Stimulated activated CD4-positive, alpha-beta T cell treated with anti-CD3 and anti-CD28 coated beads, Interleukin-2, amount 100 ng/mL, for 48 hours (primary cell): ENCODE results near the gene AK2.
"Not testable (repeated sequence)": the region's sequence is repeated elsewhere in the genome, so short reads cannot be mapped to it uniquely, and the experiment has no call there.

Experiments
- DNase-seq, 2 donors: peaks; one replicate each; pipeline ENCODE4 v3.0.0-alpha.2; 2020

AK2 gene

DNA sequence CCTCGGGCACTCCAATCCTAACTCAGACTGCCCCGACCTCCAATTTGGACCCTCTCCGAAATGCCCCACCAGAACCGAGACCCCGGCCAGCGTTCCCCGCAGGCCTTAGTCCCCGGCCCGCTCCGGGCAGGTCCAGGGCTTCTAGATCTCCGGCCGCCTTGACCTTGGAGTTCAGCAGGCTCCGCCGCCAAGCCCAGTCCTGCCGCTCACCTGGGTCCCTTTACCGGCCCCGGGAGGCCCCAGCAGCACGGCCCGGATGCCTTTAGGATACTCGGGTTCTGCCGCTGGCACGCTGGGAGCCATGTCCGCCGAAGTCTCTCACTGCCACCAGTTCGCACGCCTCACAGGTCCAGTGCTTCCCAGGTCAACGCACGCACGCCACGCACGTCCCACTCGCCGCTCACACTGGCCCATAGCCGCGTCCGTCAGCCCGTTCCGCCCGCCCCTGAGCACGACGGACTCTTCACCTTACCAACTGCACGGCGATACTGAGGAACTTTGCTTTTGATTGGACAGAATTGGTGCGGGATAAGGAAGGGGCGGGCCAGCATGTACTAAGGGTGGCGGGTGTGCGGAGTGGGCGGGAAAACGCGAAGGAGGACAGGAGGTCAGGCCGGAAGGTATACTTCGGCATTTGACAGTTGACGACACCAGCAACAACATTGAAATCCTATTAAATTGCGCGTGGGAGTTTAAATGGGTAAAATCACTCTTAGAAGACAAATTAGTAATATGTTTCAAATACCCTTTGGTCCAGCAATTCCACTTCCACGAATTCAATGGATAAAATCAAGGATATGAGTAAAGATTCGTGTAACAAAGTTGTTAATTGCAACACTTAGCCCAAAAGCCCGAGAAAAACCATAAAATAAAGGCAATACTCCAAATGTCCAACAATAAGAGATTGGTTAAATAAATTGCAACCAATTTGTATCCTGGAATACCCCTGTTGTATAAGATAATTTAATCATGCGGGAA, at the start of gene AK2:
Gene AK2, minus strand, starts transcription at position 358 of the 978 bp plus-strand sequence. Its CDS starts 55 bp downstream, at position 303.
- DNase-seq, result peak; percentile 88 to 91

DNA sequence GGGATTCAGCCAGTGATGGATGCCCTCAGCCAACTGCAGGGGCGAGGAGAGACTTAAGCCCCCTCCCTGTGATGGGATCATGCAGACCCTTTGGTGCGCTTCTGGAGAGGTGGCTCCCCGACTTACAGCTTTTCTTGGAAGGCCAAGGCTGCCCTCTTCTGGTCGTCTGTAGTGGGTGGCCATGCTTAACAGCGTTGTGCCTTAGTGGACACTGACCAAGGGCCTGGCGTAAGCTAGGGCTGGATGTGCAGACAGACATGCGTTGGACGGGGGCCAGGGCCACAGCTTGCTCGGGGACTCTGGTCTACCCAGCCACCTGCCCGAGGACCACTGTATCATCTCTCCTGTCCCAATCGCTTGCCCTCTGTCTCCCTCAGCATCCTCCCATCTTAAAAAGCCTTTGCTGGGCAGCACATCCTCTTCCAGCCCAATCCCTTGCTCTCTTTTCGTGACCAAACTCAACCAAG, 49.7 kb upstream of the AK2 start:
- peak; percentile 37 for DNase-seq

DNA sequence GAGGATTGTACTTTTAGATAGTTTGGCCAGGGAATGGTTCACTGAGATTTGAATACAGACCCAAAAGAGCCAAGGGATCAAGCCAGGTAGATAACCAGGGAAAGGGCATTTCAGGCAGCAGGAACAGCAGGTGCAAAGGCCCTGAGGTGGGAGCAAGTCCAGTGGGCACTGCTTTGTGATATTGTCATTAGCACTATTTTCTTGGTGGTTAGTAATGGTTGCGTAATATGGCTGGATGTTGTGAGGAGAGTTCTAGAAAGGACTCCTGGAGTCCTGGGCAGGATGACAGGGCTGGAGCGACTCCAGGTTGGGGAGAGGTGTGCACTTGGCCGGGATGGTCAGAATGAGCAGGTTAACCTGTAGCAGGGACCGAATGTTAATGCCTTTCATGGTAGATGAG, 48.6 kb upstream of the AK2 start:
- DNase-seq, result no peak

DNA sequence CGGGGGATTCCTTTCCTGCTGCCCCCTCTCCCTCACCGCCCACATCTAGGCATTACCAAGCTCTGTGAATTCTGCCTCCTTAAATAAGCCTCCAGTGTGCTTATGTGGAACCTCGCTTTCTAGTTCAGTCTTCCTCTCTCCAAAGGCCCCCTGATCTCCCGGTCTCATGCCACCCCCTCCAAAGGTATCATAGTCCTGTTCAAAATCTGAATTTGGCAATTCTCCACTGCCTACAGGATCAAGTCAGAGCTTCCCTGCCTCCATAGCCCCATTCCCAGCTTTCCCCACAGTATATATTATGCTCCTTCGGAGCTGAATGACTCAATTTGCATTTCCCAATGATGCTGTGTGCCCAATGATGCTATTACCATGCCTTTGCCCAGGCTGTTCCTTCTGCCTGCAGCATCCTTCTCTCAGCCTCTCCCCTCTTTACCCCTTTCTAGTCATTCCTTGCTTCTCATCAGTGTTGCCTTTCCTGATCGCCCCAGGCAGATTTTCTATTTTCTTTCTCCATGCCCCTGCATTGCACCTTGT, 46.0 kb upstream of the AK2 start:
- no peak for DNase-seq

DNA sequence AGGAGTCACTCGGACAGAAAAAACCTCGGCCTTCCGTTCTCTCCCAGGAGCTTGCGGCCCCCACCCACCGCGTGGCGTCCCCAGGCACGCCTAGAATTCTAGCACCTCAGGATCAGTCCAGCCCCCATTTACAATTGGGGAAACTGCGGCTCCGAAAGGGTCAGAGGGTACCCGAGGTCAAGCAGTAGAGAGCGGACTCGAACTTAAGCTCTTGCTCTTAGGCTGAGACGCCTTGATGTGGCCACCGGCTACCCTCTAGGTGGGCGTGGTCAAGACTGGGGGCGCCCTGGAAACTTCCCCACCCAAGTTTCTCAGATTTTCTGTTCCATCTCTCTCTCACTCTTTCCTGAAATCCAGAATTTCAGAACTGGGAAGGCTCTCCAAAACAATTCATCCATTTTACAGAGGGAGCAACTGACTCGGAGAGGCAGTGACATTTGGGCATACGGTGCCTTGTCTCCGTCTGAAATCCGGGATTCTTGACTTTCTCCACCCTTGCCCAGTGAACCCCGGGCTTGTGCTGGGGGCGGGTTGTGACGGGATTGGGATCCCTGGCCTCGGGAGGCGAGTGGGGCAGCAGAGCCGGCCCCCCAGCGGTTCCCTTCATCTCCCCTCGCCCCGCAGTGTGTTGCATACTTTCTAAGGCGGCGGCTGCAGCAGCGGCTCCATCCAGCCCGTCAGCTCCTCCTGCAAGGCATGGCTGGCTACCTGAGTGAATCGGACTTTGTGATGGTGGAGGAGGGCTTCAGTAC, 45.0 kb upstream of the AK2 start:
- DNase-seq, result no peak

DNA sequence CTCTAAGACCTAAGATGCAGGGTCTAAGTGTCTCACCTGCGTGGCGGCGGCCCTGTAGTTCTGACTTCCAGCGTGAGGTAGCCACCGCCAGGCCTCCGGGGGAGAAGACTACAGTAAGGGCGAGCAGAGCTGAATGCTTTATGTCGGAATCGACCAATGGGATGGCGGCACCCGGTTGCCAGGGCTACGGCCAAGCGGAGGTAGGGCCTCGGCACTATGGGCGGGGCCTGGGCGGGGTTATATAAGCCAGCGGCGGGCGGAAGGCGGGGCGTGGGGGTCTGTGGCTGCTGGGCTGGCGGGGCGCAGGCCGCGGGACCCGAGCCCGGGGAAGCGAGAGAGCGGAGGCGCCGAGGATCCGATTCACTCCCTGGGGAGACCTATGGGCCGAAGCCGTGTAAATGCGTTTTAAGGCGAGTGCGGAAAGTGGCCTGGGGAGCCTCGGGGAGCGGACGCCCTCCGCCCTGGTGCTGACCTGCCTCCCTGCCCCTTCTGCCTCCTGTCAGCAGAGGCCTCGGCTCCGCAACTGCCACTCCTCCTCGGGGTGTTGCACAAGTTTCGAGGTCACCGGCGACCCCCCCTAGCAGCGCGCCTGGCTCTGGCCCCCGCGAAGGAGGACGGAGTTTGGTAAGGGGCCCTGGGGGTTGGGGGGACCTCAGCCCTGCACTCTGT, 44.3 kb upstream of the AK2 start, which contains the start of gene AZIN2:
Gene AZIN2, plus strand, starts transcription at position 269 of the 669 bp plus-strand sequence. CDS start 1,097 bp downstream, outside the sequence.
- peak; percentile 96 to 98 for DNase-seq

DNA sequence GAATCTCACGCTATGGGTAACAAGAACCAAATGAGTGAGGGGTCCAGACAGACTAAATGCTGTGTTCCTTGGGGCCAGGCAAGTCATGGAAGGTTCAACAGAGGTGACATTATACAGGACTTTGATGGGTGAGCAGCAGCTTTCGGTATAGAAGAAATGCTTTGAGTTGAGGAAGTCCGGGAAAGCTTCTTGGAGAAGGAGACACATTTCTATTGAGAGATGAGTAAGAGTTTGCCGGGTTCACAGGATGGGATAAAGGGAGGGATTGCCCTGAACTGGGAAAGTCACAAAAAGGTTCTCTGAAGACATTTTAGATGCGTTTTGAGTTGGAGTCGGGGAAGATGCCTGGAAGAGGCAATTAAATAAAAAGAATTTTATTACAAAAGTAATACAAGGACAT, 43.7 kb upstream of the AK2 start:
- no peak for DNase-seq

DNA sequence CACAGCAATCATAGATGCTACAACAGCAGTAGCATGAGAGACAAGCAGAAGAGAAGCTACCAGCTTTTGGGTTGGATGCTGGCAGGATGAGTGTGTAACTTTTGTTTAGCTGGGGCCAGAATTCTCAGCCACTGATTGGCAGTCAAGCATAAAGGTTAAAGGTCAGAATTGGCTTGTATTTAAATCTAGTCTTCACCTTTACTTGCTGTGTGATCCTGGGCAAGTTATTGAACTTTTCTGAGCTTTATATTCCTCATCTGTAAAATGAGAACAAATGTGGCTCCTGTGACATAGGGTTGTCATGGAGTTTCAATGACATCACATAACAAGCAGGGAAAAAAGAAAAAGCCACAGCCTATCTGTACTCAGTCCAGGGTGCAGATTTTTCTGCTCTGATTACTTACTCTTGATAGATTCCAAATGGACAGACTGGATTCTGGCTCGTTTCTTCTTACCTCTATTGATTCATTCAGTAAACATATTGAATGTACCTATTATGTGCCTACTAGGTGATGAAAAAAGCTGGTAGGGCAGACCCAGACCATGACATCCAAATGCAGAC, 41.4 kb upstream of the AK2 start:
- DNase-seq, result no peak

DNA sequence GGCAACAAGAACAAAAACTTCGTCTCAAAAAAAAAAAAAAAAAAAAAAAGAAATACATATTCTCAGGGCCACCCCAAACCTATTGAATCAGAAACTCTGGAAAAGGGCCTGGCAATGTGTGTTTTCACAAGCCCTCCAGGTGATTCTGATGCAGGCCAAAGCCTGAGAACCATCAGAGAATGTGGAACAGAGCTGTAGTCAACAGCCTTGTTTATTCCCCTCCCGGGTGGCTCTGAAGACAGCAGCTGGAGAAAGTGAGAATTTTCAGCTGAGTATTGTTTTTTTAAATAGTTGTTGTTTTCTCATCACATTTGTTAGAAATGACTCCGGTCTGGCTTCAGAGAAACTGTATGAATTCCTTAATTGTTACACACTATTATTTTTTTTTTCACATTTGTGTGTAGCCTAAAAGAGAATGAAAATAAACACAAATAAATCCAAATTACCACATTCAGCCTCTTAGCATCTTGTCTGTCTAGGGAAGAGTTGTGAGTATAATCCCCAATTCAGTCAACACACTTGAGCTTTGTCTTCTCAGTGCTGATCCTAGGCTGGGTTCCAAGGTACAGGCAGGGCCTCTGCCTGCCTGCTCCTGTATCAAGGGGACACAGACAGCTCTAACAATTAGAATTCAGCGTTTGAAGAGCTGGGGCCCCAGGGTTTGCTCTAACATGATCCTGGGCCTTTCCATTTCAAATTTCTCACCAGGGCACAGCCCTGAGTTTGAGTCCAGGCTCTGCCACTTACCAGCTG, 37.7 kb upstream of the AK2 start:
- no peak for DNase-seq

DNA sequence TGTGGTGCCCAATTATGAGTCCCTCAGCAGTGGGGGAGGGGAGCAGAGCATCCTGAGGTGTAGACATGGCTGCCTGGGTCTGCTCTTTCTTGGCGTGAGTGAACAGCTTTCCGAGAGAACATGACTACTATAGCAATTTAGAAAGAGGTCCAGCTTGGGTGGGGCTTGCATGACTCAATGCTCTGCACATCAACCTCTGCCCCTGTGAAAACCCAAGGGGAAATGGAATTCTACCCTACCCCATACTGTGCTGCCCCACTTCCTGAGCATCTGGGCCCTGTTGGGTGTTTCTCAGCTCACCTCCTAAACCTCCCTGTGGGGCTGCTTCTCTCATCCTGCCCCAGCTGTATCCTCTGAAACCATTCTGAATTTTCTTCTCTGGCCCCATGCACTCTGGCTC, 36.0 kb upstream of the AK2 start:
- no peak for DNase-seq

DNA sequence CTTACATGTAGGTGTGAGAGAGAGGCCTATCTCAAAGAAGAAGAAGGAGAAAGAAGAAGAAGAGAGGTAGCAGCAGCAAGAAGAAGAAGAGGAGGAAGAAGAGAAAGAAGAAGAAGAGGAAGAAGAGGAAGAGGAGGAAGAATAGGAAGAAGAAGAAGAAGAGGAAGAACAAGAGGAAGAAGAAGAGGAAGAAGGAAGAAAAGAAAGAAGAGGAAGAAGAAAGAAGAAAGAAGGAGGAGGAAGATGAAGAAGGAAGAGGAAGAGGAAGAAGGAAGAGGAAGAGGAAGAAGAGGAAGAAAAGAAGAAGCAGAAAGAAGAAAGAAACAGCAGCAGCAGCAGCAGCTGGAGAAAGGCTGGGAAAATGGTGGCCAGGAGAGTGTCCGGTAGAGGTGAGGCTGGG, 33.9 kb upstream of the AK2 start:
- DNase-seq, result no peak

DNA sequence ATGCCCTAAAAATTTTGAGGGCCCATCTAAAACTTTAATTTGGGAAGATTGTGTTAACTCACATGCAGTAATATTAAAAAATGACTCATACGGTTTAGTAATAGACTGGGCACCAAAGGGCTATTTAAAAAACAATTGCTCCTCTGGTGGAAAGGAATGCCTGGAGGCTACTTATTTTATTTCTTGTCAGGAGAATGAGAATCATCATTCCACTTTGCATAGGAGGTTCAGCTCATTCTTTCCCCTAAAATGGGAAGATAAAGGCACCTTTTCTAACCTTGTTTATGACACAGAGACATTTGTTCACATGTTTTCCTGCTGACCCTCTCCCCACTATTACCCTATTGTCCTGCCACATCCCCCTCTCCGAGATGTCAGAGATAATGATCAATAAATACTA, 31.4 kb upstream of the AK2 start:
- DNase-seq, result not testable (repeated sequence)

DNA sequence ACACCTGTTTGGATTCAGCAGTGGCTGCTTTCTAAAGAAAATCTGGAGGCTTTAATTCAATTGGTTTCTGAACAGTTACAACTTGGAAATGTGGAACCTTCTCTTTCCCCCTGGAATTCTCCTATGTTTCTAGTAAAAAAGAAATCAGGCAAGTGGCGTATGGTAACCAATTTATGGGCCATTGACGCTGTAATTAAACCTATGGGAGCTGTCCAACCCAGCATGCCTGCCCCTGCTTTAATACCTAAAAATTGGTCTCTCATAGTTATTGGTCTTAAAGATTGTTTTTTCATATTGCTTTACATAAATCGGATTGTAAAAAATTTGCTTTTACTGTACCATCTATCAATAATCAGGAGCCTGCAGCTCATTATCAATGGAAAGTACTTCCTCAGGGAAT, 29.8 kb upstream of the AK2 start:
- DNase-seq, result not testable (repeated sequence)

DNA sequence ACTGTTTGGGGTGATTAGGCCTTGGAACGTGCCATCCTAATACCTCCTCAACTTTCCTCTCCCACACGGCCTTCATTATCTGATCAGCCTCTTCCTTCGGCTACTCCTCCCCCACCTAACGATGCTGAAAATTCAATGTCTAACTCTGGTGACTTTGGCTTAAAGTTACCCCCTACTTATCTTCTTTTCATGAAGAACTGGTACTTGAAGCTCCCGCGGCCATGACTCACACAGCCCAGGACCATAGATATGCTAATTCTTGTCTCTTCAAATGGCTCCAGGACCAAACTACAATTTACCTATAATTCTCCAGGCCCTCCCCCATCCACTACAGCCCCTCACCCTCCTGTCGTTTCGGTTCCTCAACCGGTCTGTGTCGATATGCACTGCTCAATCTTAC, 28.6 kb upstream of the AK2 start:
- DNase-seq, result no peak

DNA sequence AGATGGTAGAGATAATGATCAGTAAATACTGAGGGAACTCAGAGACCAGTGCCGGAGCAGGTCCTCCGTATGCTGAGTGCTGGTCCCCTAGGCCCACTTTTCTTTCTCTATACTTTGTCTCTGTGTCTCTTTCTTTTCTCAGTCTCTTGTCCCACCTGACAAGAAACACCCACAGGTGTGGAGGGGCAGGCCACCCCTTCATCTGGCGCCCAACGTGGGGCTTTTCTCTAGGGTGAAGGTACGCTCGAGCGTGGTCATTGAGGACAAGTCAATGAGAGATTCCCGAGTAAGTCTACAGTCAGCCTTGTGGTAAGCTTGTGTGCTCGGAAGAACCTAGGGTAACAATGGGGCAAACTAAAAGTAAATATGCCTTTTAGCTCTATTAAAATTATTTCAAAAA, 27.6 kb upstream of the AK2 start:
- not testable (repeated sequence) for DNase-seq

DNA sequence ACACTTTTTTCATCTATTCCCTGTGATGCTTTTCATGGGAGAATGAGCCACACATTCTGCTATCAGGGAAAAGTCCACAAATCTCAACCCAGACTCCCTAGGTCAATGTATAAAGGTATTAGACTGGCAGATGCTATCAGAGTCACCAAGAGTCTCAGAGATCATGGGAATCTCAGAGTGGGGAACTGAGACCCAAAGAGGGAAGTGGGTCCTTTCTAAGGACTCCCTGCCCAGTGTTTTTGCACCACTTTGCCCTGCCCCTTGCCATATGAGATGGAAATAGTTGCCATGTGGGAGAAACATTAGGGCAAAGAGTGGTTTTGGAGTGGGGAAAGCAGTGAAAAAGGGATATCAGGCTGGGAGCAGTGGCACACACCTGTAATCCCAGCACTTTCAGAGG, 25.2 kb upstream of the AK2 start:
- no peak for DNase-seq

DNA sequence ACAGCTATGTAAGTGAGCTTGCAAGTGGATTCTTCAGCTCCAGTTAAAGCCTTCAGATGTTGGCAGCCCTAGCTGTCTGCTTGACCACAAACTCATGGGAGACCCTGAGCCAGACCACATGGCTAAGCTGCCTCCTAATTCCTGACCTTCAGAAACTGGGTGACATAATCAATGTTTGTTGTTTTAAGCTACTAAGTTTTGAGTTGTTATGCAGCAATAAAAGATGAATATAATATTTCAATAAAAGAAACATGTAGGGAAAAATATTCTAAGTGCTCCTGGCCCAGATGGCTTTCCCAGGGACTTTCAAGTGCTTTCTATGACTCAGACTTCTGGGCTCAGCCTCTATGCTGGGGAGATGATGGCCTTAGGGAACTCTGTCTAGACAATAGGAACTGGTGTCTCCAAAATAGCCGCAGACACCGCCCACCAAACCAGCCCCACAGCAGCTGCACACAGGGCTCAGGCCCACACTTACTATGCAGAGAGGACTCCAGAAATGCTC, 23.9 kb upstream of the AK2 start:
- DNase-seq, result no peak

DNA sequence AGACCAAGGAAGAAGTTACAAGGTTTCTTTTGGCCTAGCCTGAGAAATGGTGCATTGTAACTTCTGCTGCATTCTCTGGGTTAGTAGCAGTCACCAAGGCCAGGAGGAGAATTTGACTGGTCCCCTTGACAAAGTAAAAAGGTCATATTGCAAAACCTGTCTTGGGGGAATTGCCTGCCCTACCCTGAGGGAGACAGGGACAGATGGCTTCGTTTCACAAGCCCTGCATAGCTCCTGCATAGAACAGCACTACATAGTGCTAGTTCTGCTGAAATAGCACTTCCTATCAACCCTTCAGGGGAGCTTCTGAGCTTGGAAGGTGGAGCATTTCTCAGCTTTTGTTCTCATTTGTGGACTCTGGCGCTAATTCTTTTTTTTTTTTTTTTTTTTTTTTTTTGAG, 20.4 kb upstream of the AK2 start:
- DNase-seq, result no peak

DNA sequence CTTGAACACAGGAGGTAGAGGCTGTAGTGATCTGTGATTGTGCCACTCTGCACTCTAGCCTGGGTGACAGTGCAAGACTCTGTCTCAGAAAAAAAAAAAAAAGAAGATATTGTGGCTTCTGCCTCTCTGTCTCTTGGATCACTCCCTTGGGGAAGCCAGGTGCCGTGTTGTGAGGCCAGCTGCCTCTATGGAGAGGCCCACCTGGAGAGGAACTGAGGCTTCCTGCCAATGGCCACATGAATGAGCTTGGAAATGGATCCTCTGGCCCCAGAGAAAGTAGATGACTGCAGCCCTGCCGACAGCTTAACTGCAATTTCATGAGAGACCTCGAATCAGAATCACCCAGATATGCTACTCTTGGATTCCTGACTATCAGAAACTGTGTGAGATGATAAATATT, 19.7 kb upstream of the AK2 start:
- no peak for DNase-seq

DNA sequence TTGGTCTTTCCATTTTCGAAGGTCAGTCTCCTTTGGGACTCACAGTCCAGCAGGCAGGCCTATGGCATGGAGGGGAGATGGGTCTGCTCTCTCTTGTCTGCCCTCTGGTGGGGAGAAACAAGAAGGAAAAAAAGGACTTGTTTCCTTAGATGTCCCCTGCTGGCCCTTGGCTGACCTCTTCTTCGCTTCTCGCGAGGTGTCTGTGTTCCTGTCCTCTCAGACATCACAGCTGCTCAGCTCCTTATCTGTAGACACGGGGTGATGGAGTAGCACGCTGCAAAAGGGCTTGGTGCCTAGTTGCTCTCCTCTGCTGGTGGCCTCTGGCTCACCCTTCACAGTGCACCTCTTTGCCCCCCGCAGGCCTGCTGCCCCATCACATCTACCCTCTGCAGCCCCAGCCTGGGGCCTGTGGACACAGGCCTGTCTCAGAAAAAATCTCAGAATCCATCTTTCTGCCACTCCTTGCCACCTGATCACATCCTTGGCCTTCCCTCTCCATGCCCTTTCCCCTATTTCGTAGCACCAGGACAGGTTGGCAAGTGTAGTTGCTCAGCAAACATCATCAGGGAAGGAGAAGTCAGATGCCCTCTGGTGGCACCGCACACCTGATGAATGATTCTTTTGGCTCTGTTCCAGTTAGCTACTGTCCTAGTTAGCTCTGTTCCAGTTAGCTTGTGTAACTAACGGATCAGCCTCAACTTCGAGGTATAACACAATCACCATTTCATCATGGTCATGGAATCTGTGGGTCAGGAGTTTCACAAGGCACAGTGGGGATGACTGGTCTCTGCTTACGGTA, 18.7 kb upstream of the AK2 start:
- DNase-seq, result peak; percentile 3 to 4
